GM12892 (cell line): Measurements from ENCODE around the gene ROR1.

ENCODE experiments used
- DNase-seq: peaks from one replicate; pipeline ENCODE4 v3.0.0; 2011; ENCODE audit not compliant: insufficient read length
- FAIRE-seq: peaks from 2 replicates; lab custom pipeline; 2011; peaks lifted over from hg19 to GRCh38; lab: Jason Lieb, UNC
- POLR2A ChIP-seq: IDR thresholded peaks from 2 replicates; pipeline ENCODE4 v1.6.1; 2011; ENCODE audit warnings: low read depth, low read length, control low read depth
- POLR2AphosphoS5 ChIP-seq: IDR thresholded peaks from 2 replicates; pipeline ENCODE4 v1.6.1; 2011; ENCODE audit warnings: low read depth, low read length, control low read depth
- TAF1 ChIP-seq: IDR thresholded peaks from 2 replicates; pipeline ENCODE4 v1.6.1; 2011; ENCODE audit warnings: low read depth, mild to moderate bottlenecking, control low read depth, low read length, borderline replicate concordance

ROR1 gene

GRCh38 chr1:63743781-63744180 lies 30.0 kb upstream of the ROR1 start:
- TF ChIP-seq POLR2A (no peak), TAF1 (no peak), POLR2AphosphoS5 (no peak)
- FAIRE-seq: no peak
- no peak for DNase-seq

- TF ChIP-seq POLR2AphosphoS5 (no peak), POLR2A (no peak), TAF1 (no peak)
- no peak for DNase-seq
- no peak for FAIRE-seq
Observed at GRCh38 chr1:63746129-63746864, 27.5 kb upstream of the ROR1 start.

GRCh38 chr1:63747445-63747844 lies 26.4 kb upstream of the ROR1 start:
- FAIRE-seq (no peak), DNase-seq (no peak)
- no peak for TF ChIP-seq POLR2A

GRCh38 chr1:63748046-63748580 lies 25.7 kb upstream of the ROR1 start:
- DNase-seq (no peak), FAIRE-seq (no peak)
- TF ChIP-seq POLR2A: no peak
- TF ChIP-seq POLR2AphosphoS5: no peak
- no peak for TF ChIP-seq TAF1

GRCh38 chr1:63748641-63749040 lies 25.2 kb upstream of the ROR1 start:
- no peak for TF ChIP-seq TAF1
- no peak for TF ChIP-seq POLR2A
- no peak for TF ChIP-seq POLR2AphosphoS5
- DNase-seq (no peak), FAIRE-seq (no peak)

- TF ChIP-seq POLR2A (no peak), POLR2AphosphoS5 (no peak), TAF1 (no peak)
- FAIRE-seq: no peak
Observed at GRCh38 chr1:63750721-63751120, 23.1 kb upstream of the ROR1 start.

GRCh38 chr1:63752176-63752575 lies 21.6 kb upstream of the ROR1 start:
- FAIRE-seq: no peak
- no peak for TF ChIP-seq TAF1
- TF ChIP-seq POLR2A: no peak
- TF ChIP-seq POLR2AphosphoS5: no peak
- no peak for DNase-seq

More at GRCh38 chr1:63750721-63751120, 23.1 kb upstream of the ROR1 start:
- no peak for DNase-seq

GRCh38 chr1:63753591-63753990 lies 20.2 kb upstream of the ROR1 start:
- DNase-seq (no peak), FAIRE-seq (no peak)
- no peak for TF ChIP-seq POLR2A
- no peak for TF ChIP-seq TAF1
- no peak for TF ChIP-seq POLR2AphosphoS5

GRCh38 chr1:63756839-63757238 lies 17.0 kb upstream of the ROR1 start:
- DNase-seq (no peak), FAIRE-seq (no peak)
- no peak for TF ChIP-seq POLR2A

GRCh38 chr1:63757334-63757733 lies 16.5 kb upstream of the ROR1 start:
- TF ChIP-seq POLR2AphosphoS5: no peak
- TF ChIP-seq TAF1: no peak
- no peak for TF ChIP-seq POLR2A
- DNase-seq (no peak), FAIRE-seq (no peak)

GRCh38 chr1:63758791-63759190 lies 15.0 kb upstream of the ROR1 start:
- DNase-seq (no peak), FAIRE-seq (no peak)
- TF ChIP-seq POLR2A (no peak), POLR2AphosphoS5 (no peak), TAF1 (no peak)

- FAIRE-seq: no peak
- TF ChIP-seq TAF1: no peak
- TF ChIP-seq POLR2AphosphoS5: no peak
- no peak for TF ChIP-seq POLR2A
- no peak for DNase-seq
Observed at GRCh38 chr1:63759778-63760177, 14.0 kb upstream of the ROR1 start.
